Colonic mucosa (tissue), 4 donors: ENCODE results near the gene SH3PXD2A. TPM values are rescaled to one million over a fixed set of nuclear protein-coding genes. Genes with fewer than 3 reads are reported as not detected.

Experiments used
- DNase-seq: peaks from one replicate; pipeline ENCODE4 v3.0.0-alpha.2; 2020
- H3K27ac ChIP-seq: fragments of 200-600 bp; one replicate; pipeline ENCODE4 v1.8.0; 2021
- H3K27me3 ChIP-seq: fragments of 200-600 bp; one replicate; pipeline ENCODE4 v1.8.0; 2021
- H3K36me3 ChIP-seq: fragments of 200-600 bp; one replicate; pipeline ENCODE4 v1.8.0; 2021
- H3K4me1 ChIP-seq: fragments of 200-600 bp; one replicate; pipeline ENCODE4 v1.8.0; 2021; ENCODE audit warnings: mild to moderate bottlenecking
- H3K4me3 ChIP-seq: fragments of 200-600 bp; one replicate; pipeline ENCODE4 v1.8.0; 2021
- H3K9ac ChIP-seq, 2 donors: one replicate each; pipeline ENCODE4 v1.7.0; 2013; ENCODE audit warnings: control low read depth in 2 of 2, low read depth in 2 of 2, low read length in 2 of 2
- H3K9me3 ChIP-seq: fragments of 200-600 bp; one replicate; pipeline ENCODE4 v1.8.0; 2021
- intact Hi-C: fragments of 100-400 bp; cut with DNase I; formaldehyde crosslinking; loops from one replicate; pipeline ENCODE4 v1.14.1; 2022
- total RNA-seq, 2 donors: library from RNA; stranded (reverse); fragmentation: NEBNext Ultra II Directional in 1 of 2; extraction: Animal tissue kit (Norgen Biotek cat#: 25700) in 1 of 2; gene quantifications; one replicate each; pipeline ENCODE4 v1.2.1, GENCODE V29; 2021
- TF ChIP-seq, protein P1 (sequence below): fragments of 200-600 bp; IDR thresholded peaks from one replicate; pipeline ENCODE4 v1.8.0; 2022; ENCODE audit warnings: antibody characterized with exemption, mild to moderate bottlenecking
- donor health status: healthy.
- donor health status: DM: no; HTN: no; CAD: no.
- donor health status: DM: no; HTN: no; CAD: no.

The SH3PXD2A gene
- total RNA-seq, 2 donors from 2014 or later = 37.5 to 40.8 TPM

DNA sequence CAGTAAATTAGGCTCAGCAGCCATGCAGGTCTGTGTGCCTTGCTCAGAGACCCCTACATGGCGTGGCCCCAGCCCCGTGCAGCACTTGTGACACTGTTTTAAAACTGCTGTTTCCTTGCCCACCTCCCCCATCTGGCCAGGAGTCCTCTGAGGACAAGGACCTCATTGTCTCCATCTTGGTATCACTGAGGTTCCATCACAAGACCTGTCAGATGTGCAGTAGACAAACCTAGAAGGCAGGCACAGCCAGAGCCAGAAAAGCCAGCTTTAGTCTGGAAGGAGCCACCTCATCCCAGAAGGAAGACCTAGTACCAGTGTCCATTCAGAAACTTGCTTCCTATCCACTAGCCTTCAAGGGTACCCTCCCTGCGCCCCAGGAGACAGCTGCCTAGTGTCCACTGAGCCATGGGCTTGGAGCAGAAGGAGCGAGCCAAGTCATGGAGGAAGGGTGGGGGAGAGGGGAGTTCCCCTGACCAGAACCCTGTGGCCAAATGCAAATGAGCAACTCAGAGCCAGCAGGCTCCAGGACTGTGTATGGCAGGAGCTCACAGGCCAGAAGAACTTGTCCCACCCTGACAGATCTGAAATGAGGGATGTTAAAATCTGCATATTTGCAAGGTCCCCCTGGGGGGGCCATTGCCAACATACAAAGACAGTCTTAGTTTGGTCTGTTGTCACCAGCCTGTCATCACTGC is 176.1 kb downstream of the SH3PXD2A start:
- DNase-seq = no peak
- Histone ChIP-seq H3K4me3 (no peak overlapping the region), H3K36me3 (no peaks in the 10 kb centered on the region), H3K27me3 (no peaks in the 10 kb centered on the region), H3K9me3 (no peaks in the 10 kb centered on the region), H3K4me1 (no peaks in the 10 kb centered on the region), H3K27ac (peak overlapping the region; percentile 74), H3K9ac (no peak overlapping the region)
- intact Hi-C loops = no loop called here
- TF ChIP-seq, protein P1, sequence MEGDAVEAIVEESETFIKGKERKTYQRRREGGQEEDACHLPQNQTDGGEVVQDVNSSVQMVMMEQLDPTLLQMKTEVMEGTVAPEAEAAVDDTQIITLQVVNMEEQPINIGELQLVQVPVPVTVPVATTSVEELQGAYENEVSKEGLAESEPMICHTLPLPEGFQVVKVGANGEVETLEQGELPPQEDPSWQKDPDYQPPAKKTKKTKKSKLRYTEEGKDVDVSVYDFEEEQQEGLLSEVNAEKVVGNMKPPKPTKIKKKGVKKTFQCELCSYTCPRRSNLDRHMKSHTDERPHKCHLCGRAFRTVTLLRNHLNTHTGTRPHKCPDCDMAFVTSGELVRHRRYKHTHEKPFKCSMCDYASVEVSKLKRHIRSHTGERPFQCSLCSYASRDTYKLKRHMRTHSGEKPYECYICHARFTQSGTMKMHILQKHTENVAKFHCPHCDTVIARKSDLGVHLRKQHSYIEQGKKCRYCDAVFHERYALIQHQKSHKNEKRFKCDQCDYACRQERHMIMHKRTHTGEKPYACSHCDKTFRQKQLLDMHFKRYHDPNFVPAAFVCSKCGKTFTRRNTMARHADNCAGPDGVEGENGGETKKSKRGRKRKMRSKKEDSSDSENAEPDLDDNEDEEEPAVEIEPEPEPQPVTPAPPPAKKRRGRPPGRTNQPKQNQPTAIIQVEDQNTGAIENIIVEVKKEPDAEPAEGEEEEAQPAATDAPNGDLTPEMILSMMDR = no peak

DNA sequence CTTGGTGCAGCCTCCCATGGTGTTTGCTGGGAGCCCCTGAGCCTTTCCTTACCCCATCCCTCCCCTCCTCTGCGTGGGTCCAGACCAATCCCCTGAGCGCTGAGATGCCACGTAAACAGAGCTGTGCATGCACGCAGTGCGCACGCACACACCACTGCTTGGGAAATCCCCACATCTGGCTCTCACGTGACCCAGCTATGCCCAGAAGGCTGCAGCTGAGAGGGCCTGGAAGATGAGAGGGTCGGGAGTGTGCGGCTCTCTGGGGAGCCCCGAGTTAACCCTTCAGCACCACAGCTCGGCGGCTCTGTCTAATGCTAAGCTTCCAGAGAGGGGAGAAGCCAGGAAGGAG is 177.2 kb downstream of the SH3PXD2A start:
- Histone ChIP-seq H3K9ac (peak overlapping the region; percentile 38 to 62), H3K9me3 (no peaks in the 10 kb centered on the region), H3K36me3 (no peaks in the 10 kb centered on the region), H3K27ac (peak overlapping the region; percentile 74), H3K27me3 (no peaks in the 10 kb centered on the region), H3K4me1 (no peaks in the 10 kb centered on the region), H3K4me3 (peak overlapping the region; percentile 29)
- TF ChIP-seq, protein P1 = no peak
- intact Hi-C loops = no loop called here
- DNase-seq = peak; percentile 68

DNA sequence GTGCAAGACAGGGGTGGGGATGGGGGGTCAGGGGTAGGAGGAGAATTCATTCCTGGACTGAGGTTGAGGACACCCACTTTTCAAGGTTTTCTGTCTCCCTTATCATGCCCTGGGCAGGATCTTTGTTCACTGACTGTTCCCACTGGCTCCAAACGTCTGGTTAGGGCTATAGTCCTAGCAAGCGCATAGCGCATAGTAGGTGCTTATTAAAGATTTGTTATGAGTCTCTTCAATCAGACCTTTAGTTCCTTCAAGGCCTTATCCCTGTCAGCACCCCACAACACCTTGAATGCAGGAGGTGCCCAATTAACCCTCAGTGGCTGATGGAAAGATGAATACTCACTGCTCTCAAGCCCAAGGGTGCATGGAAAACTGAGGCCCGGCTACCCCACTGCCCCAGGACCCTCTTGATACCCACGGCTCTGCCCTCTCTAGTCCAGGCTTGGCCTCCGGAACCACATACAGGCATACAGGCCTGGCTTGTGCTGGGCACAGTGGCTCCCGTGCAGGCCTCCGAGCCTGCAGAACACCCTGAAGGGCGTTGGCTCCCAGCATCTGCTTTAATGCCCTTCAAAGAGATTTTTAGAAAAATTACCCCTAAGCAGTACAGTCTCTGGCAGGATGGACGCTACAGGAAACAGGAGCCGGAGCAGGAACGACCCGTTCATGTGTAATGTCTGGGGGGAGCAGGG is 177.7 kb downstream of the SH3PXD2A start:
- TF ChIP-seq, protein P1 = no peak
- no peaks in the 10 kb centered on the region for H3K36me3 ChIP-seq
- H3K4me3 ChIP-seq = peak overlapping the region; percentile 29
- DNase-seq = no peak
- H3K27ac ChIP-seq = peak overlapping the region; percentile 74
- H3K4me1 ChIP-seq = no peaks in the 10 kb centered on the region
- H3K9ac ChIP-seq = peak overlapping the region; percentile 38 to 62
- no peaks in the 10 kb centered on the region for H3K27me3 ChIP-seq
- no peaks in the 10 kb centered on the region for H3K9me3 ChIP-seq
- intact Hi-C loops = no loop called here

DNA sequence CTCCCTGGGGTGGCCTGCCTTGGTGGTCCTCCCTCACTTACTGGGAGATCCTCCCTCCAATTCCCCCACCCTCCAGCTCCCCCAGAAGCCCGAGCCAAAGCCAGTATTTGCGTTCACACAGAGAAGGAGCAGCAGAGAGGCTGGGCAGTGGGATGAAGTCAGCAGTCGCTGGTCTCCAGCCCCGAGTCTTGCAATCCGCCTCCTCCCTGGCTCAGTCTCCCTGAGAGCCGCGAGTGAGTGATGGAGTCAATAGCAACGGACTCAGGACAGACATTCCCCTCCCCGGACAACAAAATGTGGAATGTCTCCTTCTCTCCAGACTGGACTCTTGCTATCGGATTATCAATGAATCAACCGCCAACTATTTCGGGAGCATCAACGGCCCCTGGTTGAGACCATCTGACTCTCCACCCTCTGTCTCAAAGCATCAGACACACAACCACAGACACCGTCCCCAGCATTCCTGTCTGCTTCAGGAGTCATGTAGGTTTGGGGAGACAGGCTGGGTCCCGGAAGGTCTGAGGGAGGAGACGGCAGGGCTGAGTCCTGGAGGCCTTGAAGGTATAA is 178.4 kb downstream of the SH3PXD2A start:
- Histone ChIP-seq H3K9ac (peak overlapping the region in 1 of 2 donors; percentile 37), H3K27ac (peak overlapping the region; percentile 74), H3K9me3 (no peaks in the 10 kb centered on the region), H3K4me1 (no peaks in the 10 kb centered on the region), H3K36me3 (no peaks in the 10 kb centered on the region), H3K4me3 (no peak overlapping the region), H3K27me3 (no peaks in the 10 kb centered on the region)
- DNase-seq = no peak
- TF ChIP-seq, protein P1 = no peak
- intact Hi-C loops = no loop called here

DNA sequence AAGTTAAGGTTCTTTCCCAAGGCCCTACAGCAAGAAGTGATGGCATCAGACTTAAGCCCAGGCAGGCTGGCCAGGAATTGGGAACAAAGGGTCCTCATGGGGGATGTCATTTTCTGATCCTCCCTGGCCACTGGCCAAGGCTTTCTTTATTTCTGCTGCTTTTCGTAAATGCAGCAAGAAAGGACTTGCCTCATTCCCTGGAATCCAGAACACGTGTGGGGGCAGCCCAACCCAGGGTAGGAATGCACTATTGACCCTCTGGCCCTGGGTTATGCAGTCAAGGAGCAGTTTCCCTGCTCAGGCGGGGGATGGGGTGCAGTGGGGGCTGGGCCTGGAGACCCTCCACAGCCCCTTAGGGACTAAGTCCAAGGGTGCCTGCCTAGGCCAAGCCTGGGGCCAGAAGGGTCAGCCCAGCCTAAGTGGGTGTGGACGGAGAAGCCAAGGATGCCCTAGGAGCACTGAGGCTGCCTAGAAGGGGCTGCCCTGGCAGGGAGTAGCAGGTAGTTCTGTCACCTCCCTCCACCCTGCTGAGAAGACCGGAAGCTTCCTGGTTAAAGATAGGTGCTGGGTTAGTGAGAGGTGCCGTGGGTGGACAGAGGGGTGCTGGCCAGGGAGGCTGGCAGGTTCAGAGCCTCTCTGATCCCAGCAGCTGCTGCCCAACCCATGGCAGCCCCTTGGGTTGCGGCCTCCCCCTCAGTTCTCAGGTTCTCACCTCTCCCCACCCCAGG is 179.2 kb downstream of the SH3PXD2A start:
- TF ChIP-seq, protein P1 = no peak
- no peaks in the 10 kb centered on the region for H3K36me3 ChIP-seq
- H3K4me1 ChIP-seq = no peaks in the 10 kb centered on the region
- H3K27ac ChIP-seq = peak overlapping the region; percentile 31
- peak overlapping the region; percentile 37 to 38 for H3K9ac ChIP-seq
- no peak for DNase-seq
- intact Hi-C loops = no loop called here
- H3K27me3 ChIP-seq = no peaks in the 10 kb centered on the region
- H3K9me3 ChIP-seq = no peaks in the 10 kb centered on the region
- no peak overlapping the region for H3K4me3 ChIP-seq
